ENCODE measurements around the gene OR2S2. TPM values are rescaled to one million over a fixed set of nuclear protein-coding genes. Genes with fewer than 3 reads are reported as not detected.

OR2S2 gene
- total and polyA plus RNA-seq, 9 donors: 0.11 TPM; not detected in 8

DNA sequence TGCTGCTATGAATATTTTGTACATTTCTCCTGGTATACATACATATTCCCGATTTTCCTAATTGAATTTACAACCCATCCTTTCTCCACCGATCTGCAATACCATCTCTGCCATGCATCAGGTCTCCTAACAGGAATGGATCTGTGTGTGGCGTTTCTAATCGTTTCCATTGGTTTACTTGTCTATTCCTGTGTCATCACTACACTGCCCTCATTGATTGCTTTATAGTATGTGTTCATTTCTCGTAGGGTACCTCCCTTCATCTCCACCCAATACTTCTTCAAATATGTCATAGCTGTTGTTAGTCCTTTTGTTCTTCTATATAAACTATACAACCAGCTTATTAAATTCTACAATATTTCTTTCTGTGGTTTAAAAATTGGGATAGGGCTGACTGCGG lies 7.1 kb upstream of the OR2S2 start:
- Histone ChIP-seq H3K27ac (ENCODE audit: low read length) (no peak overlapping the region), H3K4me3 (ENCODE audit: low read length) (no peak overlapping the region), H3K27me3 (ENCODE audit: control insufficient read depth, insufficient read depth, low read length) (peaks cover 8% of the 10 kb centered on the region), H3K36me3 (ENCODE audit: control insufficient read depth, insufficient read depth, low read length) (no peaks in the 10 kb centered on the region), H3K9me3 (replicated peaks; ENCODE audit: control insufficient read depth, low read depth, low read length) (no peaks in the 10 kb centered on the region), H3K4me1 (ENCODE audit: control insufficient read depth, insufficient read depth, low read length) (peaks cover 9% of the 10 kb centered on the region)
- no CpG with 5 or more reads among the region's 6 CpGs for WGBS (ENCODE audit: insufficient coverage)
- DNase-seq: no peak

DNA sequence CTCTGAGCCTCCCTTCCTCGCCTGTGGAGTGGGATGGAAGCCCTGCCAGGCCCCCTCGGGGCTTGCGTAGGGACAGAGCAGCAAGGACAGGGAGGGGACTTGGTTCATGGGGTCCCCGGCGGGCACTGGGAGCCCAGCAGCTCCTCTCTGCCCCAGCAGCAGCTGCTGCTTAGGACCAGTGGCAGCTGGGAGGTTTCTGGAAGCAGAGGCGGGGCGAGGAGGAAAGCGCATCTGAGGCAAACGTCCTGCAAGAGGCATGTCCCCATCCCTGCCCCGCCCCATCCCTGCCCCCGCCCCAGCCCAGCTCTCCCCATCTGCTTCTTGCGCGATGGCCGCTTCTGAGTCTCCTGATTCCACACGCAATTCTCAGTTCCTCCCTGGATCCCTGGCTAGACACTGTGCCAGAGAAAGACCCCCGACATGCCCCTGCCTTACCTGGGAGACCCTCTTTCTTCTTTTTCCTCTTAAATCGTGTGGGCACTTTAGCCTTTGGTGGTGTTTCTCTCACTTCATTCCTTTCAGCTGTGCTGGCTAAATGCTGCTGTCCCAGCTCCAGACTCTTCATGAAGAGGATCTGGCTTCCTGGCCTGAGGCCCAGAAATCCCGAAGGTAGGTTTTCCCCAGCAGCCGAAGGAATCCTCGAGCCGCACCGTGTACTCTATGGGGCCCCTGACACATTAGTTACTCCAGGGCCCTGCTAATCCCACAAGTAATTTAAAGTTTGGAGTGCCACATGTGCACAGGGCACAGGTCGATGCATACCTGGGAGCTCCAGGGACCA lies 4.4 kb upstream of the OR2S2 start:
- H3K36me3 ChIP-seq (ENCODE audit: control insufficient read depth, insufficient read depth, low read length): no peaks in the 10 kb centered on the region
- H3K27me3 ChIP-seq (ENCODE audit: control insufficient read depth, insufficient read depth, low read length): peaks cover 8% of the 10 kb centered on the region
- H3K4me3 ChIP-seq (ENCODE audit: low read length): no peak overlapping the region
- H3K27ac ChIP-seq (ENCODE audit: low read length): no peak overlapping the region
- peak; percentile 63 for DNase-seq
- WGBS (ENCODE audit: insufficient coverage): 35% methylated on average over 21 of the region's 23 CpGs
- no peaks in the 10 kb centered on the region for H3K9me3 ChIP-seq (replicated peaks; ENCODE audit: control insufficient read depth, low read depth, low read length)
- H3K4me1 ChIP-seq (ENCODE audit: control insufficient read depth, insufficient read depth, low read length): peaks cover 9% of the 10 kb centered on the region

GRCh38 chr9:35960039-35960655 lies 2.2 kb upstream of the OR2S2 start:
- no peak overlapping the region for H3K4me3 ChIP-seq (ENCODE audit: low read length)
- no CpG with 5 or more reads among the region's 3 CpGs for WGBS (ENCODE audit: insufficient coverage)
- DNase-seq: no peak
- H3K36me3 ChIP-seq (ENCODE audit: control insufficient read depth, insufficient read depth, low read length): no peaks in the 10 kb centered on the region
- H3K9me3 ChIP-seq (replicated peaks; ENCODE audit: control insufficient read depth, low read depth, low read length): no peaks in the 10 kb centered on the region
- H3K27ac ChIP-seq (ENCODE audit: low read length): no peak overlapping the region
- peaks cover 9% of the 10 kb centered on the region for H3K4me1 ChIP-seq (ENCODE audit: control insufficient read depth, insufficient read depth, low read length)
- peaks cover 8% of the 10 kb centered on the region for H3K27me3 ChIP-seq (ENCODE audit: control insufficient read depth, insufficient read depth, low read length)

GRCh38 chr9:35956651-35957050 lies 1.3 kb downstream of the OR2S2 start:
- Histone ChIP-seq H3K9me3 (replicated peaks; ENCODE audit: control insufficient read depth, low read depth, low read length) (no peaks in the 10 kb centered on the region), H3K27me3 (ENCODE audit: control insufficient read depth, insufficient read depth, low read length) (no peaks in the 10 kb centered on the region), H3K4me1 (ENCODE audit: control insufficient read depth, insufficient read depth, low read length) (no peaks in the 10 kb centered on the region), H3K27ac (ENCODE audit: low read length) (no peak overlapping the region), H3K4me3 (ENCODE audit: low read length) (no peak overlapping the region), H3K36me3 (ENCODE audit: control insufficient read depth, insufficient read depth, low read length) (no peaks in the 10 kb centered on the region)
- WGBS (ENCODE audit: insufficient coverage): 60% methylated on average over 2 of the region's 5 CpGs
- no peak for DNase-seq

DNA sequence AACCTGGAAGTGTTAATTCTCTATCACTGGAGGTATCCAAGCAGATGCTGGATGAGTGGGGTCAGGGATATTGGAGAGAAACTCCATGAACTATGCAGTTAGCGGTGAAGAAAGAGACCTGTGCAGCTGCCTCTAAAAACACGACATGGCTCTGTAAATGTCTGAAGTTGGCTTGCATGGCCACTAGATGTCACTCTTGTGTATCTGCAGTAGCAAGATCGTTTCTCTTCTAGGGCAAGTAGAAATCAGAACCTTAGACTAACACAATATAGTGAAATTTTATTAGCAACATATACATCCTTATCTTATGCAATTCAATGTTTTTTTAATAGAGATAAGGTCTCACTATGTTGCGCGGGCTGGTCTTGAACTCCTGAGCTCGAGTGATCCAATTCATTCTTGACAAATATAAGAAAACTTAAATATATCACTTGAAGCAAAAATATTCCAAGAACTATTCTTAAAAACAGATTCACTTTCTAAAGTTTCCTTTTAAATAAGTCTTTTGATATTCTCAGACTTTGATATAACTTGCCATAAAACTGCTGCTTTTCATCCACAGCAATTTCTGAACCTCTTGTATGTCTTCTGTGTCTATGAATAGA lies 2.9 kb downstream of the OR2S2 start:
- Histone ChIP-seq H3K4me1 (ENCODE audit: control insufficient read depth, insufficient read depth, low read length) (no peaks in the 10 kb centered on the region), H3K4me3 (ENCODE audit: low read length) (no peak overlapping the region), H3K27ac (ENCODE audit: low read length) (no peak overlapping the region), H3K9me3 (replicated peaks; ENCODE audit: control insufficient read depth, low read depth, low read length) (no peaks in the 10 kb centered on the region), H3K27me3 (ENCODE audit: control insufficient read depth, insufficient read depth, low read length) (no peaks in the 10 kb centered on the region), H3K36me3 (ENCODE audit: control insufficient read depth, insufficient read depth, low read length) (no peaks in the 10 kb centered on the region)
- peak; percentile 85 for DNase-seq
- WGBS (ENCODE audit: insufficient coverage): 0% methylated on average over 1 of the region's 6 CpGs

- WGBS (ENCODE audit: insufficient coverage): 25% methylated on average over 1 of the region's 6 CpGs
- Histone ChIP-seq H3K27me3 (ENCODE audit: control insufficient read depth, insufficient read depth, low read length) (no peaks in the 10 kb centered on the region), H3K27ac (ENCODE audit: low read length) (no peak overlapping the region), H3K4me1 (ENCODE audit: control insufficient read depth, insufficient read depth, low read length) (peaks cover 6% of the 10 kb centered on the region), H3K9me3 (replicated peaks; ENCODE audit: control insufficient read depth, low read depth, low read length) (no peaks in the 10 kb centered on the region), H3K36me3 (ENCODE audit: control insufficient read depth, insufficient read depth, low read length) (no peaks in the 10 kb centered on the region), H3K4me3 (ENCODE audit: low read length) (no peak overlapping the region)
- no peak for DNase-seq
These were observed 5.3 kb downstream of the OR2S2 start for GRCh38 chr9:35952526-35953191.

DNA sequence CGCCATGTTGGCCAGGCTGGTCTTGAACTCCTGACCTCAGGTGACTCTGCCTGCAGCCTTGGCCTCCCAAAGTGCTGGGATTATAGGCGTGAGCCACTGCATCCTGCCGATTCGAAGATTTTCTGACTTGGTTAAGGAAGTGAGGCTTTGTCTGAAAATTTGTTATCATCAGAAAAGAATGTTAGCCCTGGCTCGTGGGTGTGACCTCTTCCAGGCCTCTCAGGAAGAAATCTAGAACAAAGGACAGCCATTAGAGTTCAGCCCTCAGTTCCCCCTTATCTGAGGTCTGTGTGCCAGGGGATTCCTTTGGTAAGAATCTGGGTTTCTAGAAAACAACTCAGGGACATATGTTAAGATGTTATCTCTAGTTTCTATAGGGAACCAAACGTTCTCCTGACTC lies 6.2 kb downstream of the OR2S2 start:
- no peaks in the 10 kb centered on the region for H3K27me3 ChIP-seq (ENCODE audit: control insufficient read depth, insufficient read depth, low read length)
- H3K27ac ChIP-seq (ENCODE audit: low read length): no peak overlapping the region
- peaks cover 6% of the 10 kb centered on the region for H3K4me1 ChIP-seq (ENCODE audit: control insufficient read depth, insufficient read depth, low read length)
- H3K4me3 ChIP-seq (ENCODE audit: low read length): no peak overlapping the region
- no peaks in the 10 kb centered on the region for H3K36me3 ChIP-seq (ENCODE audit: control insufficient read depth, insufficient read depth, low read length)
- no peak for DNase-seq
- WGBS (ENCODE audit: insufficient coverage): 75% methylated on average over 5 of the region's 6 CpGs
- no peaks in the 10 kb centered on the region for H3K9me3 ChIP-seq (replicated peaks; ENCODE audit: control insufficient read depth, low read depth, low read length)

DNA sequence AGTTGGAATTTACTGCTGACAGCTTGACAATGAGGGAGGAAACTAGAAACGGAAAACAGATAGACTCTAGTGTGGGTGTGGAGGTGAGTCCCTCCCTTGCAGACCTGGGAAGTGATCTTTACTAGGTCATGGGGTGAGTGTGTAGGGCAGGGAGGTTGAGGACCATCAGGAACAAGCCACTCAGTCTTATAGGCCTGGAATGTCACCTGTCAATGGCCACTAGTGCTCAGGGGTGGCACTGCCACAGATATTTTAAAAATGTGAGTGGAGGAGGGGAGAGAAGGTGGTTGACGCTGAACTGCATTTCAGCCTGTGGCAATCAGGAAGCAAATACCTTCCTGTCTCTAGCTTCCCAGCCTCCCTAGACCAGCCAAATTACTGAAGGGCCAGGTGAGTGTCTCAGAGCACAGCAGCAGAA lies 9.0 kb downstream of the OR2S2 start:
- Histone ChIP-seq H3K27me3 (ENCODE audit: control insufficient read depth, insufficient read depth, low read length) (no peaks in the 10 kb centered on the region), H3K9me3 (replicated peaks; ENCODE audit: control insufficient read depth, low read depth, low read length) (no peaks in the 10 kb centered on the region), H3K4me1 (ENCODE audit: control insufficient read depth, insufficient read depth, low read length) (peaks cover 14% of the 10 kb centered on the region), H3K4me3 (ENCODE audit: low read length) (no peak overlapping the region), H3K27ac (ENCODE audit: low read length) (no peak overlapping the region), H3K36me3 (ENCODE audit: control insufficient read depth, insufficient read depth, low read length) (no peaks in the 10 kb centered on the region)
- DNase-seq: no peak
- 29% methylated on average over 1 of the region's 2 CpGs for WGBS (ENCODE audit: insufficient coverage)

DNA sequence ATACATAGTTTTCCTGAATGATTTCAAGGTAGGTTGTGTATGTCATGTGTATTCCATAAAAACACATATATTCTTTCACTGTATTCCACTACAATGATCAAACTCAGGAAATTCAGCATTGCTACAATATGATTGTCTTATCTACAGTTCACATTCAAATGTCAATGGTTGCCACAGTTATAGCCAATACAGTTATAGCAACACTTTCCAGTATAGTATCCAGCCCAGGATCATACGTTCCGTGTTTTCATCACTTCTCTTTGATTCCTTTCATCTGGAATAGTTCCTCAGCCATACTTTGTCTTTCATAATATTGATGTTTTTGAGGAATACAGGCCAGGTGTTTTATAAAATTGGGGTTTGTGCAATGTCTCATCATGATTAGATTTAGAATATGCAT lies 9.5 kb downstream of the OR2S2 start:
- no peaks in the 10 kb centered on the region for H3K36me3 ChIP-seq (ENCODE audit: control insufficient read depth, insufficient read depth, low read length)
- no peak overlapping the region for H3K27ac ChIP-seq (ENCODE audit: low read length)
- H3K4me3 ChIP-seq (ENCODE audit: low read length): no peak overlapping the region
- peaks cover 14% of the 10 kb centered on the region for H3K4me1 ChIP-seq (ENCODE audit: control insufficient read depth, insufficient read depth, low read length)
- no peak for DNase-seq
- no peaks in the 10 kb centered on the region for H3K9me3 ChIP-seq (replicated peaks; ENCODE audit: control insufficient read depth, low read depth, low read length)
- no CpG with 5 or more reads among the region's 2 CpGs for WGBS (ENCODE audit: insufficient coverage)
- no peaks in the 10 kb centered on the region for H3K27me3 ChIP-seq (ENCODE audit: control insufficient read depth, insufficient read depth, low read length)

All from muscle of leg (tissue), 11 donors.